ENCODE measurements around the gene NECAB2.
"Not testable (repeated sequence)": the region's sequence is repeated elsewhere in the genome, so short reads cannot be mapped to it uniquely, and the experiment has no call there.

Gene NECAB2

DNA sequence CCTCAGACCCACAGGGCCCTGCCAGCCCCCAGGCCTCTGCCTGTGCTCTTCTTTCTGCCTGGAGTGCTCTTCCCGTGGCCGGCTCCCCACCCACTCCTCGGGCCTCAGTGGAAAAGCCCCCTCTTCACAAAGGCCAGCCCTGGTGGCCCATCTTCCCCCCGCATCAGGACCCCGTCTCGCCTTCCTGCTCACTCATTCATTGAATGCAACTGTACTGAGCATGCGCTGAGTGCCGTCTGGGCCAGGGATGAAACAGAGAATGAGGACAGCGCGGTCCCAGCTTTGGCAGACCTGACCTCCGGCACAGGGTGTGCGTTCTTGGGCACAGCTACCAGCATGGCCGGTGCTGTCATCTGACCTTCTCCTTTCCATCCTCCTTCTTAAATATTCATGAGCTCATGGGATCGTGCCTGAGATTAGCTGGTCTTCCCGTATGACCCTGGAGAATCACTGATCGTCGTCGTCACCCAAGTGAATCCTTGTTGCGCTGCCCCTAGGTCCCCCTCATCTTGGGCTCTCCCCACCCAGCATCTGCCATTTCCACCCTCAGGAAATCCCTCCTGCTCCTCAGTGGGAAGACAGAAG is 31.4 kb upstream of the NECAB2 start:
- no peak for DNase-seq

DNA sequence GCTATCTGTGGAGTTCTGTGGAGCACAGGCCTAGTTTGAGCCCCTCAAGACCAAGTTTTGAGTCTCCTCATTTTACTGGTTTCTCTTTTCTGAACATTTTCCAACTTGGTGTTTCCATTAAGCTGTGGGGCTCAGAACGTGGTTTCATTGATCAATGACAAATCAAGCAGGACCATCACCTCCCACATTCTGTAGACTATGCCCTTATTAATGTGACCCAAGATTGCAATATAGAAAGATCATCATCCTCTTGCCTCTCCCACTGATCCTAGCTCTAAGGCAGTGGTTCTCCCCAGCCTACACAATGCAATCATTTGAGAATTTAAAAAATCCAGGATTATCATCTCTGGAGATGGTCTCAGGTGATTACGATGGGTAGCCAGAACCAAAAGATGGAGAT is 30.8 kb upstream of the NECAB2 start:
- DNase-seq, result no peak

DNA sequence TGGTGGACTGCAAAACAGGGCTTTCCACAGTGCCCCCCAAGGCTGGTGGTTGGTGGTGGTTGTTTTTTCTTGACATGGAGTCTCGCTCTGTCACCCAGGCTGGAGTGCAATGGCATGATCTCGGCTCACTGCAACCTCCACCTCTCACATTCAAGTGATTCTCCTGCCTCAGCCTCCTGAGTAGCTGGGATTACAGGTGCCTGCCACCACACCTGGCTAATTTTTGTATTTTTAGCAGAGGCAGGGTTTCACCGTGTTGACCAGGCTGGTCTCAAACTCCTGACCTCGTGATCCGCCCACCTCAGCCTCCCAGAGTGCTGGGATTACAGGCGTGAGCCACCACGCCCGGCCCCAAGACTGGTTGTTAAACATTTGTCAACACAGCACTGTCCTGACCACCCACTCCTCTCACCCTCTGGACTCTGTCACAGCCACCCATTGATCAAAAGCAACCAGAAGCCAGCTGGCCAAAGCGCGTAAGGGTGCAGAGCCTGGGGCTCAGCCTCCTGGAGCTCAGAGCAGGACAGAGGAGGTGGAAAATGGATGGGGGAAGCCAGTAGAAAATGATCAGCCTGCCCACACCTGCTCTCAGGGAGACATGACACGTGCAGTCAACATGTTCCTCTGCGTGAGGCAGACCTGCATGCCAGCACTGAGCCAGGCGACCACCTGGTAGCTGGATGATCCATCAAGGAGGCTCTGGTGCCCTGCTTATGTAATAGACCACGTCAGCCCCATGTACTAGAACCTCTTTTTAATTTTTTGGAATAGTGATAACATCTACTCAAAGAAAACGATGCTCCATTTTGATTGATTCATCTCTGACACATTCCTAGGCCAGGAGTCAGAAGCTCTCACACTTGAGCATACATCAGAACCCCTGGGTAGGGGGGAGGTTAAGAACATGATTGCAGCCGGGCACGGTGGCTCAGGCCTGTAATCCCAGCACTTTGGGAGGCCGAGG is 29.8 kb upstream of the NECAB2 start:
- DNase-seq, result peak; percentile 25

DNA sequence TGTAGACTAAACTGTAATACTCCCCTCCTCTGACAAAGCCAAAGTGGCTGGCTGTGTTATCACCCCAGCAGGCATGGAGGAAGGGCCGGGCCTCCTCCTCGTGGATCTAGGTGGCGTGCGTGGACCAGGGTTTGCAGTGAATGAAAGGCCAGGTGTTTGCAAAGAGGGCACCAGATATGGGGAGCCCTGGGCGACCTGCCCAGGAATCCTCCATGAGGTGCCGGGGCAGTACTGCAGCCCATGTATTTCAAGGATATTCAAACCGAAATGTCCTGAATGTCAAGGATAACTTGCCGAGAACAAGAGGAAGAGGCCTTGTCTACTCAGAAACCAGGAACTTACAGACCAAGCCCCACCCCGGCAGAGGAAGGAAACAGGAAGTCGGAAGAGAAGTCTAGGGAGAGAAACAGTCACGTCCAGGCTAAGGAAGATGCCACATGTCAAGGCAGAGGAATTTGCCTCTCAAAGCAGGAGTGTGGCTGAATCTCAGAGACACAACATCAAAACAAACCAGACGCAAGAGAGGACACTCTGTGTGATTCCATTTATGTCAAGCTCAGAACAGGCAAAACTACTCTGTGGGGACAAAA is 28.7 kb upstream of the NECAB2 start:
- DNase-seq, result no peak

DNA sequence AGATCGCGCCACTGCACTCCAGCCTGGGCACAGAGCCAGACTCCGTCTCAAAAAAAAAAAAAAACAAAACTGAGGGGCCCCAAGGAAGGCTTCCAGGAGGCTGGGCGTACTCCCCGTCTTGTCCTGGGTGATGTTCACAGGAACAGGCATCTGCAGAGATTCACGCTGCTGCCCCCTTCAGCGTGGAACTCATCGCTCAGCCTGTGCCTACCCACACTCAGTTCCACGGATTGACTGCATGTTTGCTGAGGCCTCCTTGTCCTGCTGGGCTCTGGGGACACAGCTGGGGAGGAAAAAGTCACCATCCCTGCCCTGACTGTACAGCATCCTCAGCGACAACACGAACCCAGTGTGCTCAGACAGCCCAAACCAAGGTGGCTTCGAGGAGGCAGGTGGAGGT is 27.9 kb upstream of the NECAB2 start:
- DNase-seq, result no peak

DNA sequence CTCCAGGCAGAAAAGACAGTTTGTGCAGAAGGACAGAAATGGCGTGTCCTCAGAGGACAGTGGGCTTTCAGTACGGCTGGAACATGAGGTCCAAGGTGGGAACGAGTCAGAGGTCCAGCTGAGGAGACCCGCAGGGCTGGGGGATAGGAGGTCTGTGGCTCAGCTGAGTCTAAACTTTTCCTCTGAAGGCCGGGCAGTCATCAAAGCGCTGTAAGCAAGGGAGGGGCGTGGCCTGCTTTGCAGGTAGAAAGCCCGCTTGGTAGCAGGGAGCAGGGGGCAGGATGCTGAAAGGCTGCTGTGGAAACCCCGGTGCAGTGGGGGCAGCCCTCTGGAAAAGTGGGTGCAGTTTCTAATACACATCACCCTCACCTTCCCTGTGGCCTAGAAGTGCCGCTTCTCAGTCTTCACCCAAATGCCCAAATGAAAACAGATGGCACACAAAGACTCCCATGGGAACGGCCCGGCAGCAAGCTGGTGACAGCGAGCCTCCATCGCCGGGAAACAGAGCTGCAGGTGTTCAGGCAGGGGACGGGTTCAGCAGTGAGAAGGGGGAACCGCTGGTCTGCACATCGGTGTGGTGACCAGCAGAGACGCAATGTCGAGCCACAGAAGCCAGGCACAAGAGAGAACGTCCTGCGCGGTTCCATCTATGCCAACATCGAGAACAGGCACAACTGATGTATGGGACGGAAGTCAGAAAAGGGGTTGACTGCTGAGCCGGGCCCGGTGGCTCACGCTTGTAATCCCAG is 27.2 kb upstream of the NECAB2 start:
- DNase-seq, result no peak

DNA sequence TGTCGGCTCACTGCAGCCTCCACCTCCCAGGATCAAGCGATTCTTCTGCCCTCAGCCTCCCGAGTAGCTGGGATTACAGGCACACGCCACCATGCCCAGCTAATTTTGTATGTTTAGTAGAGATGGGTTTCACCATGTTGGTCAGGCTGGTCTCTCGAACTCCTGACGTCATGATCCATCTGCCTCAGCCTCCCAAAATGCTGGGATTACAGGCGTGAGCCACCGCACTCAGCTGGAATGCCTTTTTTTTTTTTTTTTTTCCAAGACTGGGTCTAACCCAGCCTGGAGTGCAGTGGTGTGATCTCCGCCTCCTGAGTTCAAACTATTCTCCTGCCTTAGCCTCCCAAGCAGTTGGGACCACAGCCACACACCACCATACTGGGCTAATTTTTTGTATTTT is 26.5 kb upstream of the NECAB2 start:
- not testable (repeated sequence) for DNase-seq

DNA sequence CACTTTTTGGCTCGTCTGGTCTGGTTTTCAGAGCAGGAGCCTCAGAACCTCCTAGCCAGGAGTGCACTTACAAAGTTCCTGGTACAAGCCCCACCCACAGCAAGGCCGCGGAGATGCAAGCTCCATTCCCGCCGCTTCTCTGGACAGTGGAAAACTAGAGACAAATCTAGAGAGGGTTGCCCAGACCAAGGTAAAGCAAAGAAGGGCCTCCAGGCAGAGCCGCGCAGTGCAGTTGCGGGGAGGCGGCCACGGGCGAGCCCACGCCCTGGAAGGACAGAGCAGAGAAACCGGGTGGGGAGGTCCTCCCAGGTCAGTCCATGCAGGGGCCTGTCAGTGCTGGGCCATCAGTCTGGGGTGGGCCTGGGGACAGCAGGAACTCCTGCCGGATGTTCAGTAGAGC is 26.0 kb upstream of the NECAB2 start:
- no peak for DNase-seq

DNA sequence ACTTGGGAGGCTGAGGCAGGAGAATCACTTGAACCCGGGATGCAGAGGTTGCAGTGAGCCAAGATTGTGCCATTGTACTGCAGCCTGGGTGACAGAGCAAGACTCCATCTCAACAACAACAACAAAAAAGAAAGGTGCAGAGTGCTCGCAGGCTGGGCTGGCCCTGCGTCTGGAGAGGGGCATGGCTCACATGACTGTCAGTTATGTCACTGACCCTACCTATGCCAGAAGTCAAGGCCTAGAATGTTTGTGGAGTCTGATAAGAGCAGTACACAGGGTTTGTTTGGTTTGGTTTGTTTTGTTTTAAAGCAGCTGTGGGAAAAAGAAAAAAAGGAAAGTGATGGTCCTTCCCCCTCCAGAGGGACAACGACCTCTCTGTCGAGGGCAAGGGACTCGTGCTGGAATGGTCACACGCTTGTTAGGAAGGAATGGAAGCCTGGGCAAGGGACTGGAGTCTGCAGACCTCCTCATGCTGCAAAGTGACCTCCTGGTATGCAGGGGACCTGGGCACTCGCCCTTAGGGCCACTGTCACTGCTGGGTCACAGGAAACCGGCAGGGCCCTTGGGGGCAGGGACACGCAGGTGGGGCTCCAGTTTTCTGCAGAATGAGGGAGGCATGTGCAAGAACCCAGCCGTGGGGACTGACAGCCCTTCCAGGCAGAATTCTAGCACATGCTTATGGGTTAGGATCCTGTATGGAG is 25.1 kb upstream of the NECAB2 start:
- DNase-seq, result no peak

DNA sequence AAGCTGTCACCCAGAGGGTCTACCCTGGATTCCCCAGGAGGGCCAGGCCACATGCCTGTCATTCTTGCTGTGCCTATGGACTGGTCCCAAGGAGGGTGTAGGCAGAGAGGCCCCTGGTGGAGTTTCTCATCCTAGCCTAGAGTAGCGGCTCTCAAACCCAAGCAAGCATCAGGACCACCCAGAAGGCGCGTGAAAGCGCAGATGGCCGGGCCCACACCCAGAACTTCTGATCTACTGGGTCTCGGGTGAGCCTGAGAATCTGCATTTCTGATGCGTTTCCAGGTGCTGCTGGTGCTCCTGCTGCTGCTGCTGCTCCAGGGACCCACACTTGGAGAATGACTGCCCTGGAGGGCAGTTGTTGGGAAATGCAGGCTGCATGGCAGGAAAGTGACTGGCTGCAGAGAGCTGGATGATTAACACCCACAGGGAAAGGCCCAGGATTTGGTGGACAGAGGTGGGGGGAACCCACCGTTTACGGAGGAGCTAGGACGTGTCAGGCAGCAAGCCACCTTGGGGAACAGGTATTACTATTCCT is 24.5 kb upstream of the NECAB2 start:
- no peak for DNase-seq

DNA sequence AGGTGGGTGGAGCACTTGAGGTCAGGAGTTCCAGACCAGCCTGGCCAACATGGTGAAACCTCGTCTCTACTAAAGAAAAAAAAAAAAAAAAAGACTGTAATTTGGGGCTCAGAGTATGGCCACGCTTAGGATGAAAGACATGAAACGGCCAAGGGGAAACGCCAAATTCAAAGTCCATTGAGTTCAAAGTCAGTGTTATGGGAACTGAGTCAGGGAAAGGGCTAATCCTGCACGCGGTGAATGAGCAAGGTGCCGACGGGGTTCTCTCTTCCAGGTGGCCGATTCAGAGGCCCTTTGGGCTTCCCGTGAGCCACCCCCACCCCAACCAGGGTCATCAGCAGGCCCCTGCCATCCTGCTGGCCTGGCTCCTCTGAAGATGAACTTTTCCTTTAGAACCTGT is 22.5 kb upstream of the NECAB2 start:
- no peak for DNase-seq

DNA sequence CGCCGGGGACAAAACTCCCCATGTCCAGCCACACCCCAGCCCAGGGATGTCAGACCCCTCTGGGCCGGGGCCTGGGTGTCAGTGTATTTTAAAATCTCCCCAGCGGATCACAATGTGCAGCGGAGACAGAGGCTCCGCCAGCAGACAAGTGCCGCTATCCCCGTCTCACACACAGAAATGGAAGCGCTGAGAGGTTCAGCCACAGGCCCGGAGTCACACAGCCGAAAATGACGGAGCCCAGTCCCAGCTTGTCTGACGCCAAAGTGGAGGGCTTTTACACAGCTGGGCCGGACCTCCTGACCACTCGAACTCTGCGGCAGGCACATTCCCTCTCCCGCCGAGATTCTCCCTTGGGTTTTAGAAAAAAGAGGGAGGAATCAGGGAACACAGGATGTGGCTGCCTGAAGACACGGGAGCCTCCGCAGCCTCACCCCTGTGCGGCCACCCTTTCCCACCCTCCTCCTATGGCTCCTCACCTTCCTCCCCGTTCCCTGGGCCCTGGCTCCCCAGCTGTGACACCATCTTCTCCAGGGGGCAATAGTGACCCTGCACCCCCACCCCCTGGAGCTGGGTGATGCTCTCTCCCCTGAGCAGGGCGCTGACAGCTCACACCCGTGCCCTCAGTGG is 21.8 kb upstream of the NECAB2 start:
- DNase-seq, result no peak

DNA sequence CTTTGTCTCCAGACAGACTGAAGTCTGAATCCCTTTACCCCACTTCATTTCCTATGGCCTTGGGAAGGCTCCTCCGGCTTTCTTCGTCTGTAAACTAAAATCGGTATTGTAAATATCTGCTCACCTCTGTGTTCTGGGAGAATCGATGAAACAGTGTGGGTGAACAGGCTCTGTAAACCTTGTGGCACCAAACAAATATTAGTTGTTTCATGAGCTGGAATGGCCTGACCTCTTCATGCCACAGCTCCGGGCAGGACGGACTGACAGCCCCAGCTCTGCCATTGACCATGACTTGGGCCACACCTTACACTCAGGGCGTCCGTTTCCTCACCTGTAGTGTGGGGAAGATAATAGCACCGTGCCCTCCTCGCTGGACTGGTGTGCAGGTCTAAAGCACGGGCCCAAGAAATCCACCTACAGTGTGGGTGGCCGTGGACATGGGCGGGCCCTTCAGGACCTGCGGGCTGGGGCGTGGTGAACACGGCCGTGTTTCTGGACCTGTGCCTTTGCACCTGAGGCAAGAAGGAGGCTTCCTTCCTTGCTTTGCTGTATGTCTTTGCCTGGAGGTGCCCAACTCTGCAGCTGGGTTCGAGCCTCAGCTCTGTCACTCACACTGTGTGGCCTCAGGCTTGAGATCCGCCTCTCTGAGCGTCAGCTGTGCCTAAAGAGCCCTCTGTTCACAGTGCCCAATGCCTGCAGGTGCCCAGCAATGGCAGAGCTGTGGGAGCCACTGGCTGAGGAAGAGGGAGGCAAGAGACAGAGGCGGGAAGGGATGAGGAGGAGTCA is 21.1 kb upstream of the NECAB2 start:
- no peak for DNase-seq

DNA sequence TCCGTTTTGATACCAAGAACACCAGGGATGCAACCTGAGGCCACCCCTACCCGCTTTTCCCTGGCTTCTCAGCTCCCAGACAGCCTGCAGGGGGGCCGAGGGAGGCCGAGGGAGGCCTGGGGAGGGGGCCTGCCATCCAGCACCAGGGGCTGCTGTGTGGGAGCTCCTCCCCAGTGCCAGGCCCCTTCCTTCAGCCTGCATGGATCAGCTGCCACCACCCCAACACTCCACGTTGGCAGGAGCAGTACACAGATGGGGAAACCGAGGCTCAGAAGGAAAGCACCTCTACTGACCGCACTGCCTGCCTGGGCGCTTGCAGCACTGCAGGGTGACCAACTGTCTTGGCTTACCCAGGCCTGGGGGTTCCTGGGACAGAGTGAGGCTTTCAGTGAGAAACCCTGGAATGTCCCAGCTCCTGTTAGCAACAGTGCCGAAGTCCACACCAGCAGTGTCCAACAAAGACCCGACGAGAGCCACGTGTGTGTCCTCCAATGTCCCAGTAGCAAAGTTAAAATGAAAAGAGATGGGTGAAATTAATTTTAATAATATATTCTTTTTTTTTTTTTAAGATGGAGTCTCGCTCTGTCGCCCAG is 20.3 kb upstream of the NECAB2 start:
- no peak for DNase-seq

DNA sequence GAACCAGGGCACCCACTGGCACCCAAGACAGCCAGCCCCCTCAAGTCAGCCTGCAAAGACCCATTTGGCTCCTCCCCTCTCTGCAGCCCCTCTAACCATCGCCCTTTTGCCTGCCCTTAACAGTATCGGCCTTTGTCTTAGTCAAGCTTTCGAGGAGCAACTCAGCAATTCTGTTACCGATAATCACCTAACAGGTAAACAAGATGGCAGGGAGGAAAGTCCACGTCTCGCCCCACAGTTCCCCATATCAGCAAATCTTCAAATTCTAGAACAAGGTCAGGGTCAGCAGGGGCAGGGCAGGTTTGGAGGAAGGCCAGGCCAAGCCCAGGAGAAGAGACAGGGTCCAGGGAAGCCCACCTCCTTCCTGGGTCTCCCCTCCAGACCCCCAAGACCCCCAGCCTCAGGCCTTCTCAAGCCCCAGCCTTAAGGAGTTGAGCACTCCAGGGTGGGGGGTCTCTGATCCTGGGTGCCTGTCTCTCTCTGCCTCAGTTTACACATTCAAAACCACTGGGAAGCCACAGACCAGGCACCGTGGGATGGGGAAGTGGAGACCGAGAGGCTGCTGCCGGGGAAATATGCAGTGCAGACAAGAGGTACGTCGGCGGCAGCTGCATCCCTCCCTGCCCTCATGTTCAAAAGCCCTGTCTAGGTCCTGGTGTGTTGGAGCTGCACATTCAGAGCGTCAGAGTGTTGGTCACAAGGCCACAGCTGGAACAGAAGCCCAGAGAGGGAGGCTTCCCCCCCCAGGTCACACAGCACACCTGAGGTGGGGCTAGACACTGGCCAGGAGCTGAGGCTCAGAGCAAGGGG is 18.9 kb upstream of the NECAB2 start:
- no peak for DNase-seq

DNA sequence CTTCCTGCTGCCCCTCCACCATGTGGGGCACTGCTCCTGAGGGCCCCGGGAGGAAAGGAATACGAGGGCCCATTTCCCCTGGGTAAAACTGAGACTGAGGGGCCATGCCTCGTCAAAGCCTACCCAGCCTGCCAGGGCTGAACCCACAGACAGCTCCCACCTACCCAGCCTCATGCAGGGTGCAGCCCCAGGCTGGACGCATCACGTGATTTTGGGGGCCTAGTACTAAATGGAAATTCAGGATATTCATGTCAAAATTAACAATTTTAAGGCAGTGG is 18.4 kb upstream of the NECAB2 start:
- DNase-seq, result no peak

DNA sequence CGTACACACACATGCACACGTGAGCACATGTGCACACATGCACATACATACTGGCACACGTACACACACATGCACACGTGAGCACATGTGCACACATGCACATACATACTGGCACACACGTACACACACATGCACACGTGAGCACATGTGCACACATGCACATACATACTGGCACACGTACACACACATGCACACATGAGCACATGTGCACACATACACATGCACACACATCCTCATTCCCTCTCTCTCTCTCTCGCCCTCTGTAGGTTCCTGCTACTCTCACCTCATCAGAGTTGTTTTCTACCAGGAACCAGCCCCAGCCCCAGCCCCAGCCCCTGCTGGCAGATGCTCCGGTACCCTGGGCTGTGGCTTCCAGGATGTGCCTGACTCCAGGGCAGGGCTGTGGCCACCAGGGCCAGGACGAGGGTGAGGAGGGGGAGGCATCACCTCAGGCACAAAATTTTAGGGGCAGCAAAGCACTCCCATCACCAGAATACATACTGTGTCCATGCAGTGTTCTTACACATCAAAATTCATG is 17.1 kb upstream of the NECAB2 start:
- DNase-seq, result not testable (repeated sequence)

DNA sequence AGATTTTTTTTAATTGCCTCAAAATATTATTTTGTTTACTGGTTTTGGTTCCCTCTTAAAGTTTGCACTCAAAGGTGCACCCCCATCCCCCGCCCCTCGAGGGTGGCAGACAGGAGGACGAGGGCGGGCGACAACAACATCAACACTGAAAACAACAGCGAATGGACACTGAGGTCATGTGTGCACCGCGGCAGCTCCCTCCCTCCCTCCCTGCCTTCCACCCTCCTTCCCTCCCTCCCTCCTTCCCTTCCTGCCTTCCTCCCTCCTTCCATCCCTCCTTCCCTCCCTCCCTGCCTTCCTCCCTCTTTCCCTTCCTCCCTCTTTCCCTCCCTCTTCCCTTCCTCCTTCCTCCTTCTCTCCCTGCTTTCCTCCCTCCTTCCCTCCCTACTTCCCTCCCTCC is 16.5 kb upstream of the NECAB2 start:
- DNase-seq, result no peak

DNA sequence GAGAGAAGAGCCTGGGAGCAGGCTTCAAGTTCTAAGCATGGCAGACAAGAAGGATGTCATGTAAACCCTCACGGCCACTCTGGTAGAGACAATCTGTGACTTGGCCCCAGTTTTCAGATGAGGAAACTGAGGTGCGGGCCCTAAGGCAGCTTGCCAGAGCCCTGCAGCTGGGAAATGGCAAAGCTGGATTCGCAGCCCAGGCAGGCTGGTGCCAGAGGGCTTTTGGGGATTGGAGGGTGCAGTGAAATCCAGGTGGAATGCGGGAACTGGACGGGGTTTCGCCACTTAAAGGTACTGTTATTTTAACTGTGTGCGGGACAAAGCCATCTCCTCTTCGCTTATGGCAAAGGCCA is 15.5 kb upstream of the NECAB2 start:
- DNase-seq, result no peak

Data from fibroblast of skin of abdomen (primary cell).